Measurements from ENCODE around the gene OSBPL2.

OSBPL2 gene

DNA sequence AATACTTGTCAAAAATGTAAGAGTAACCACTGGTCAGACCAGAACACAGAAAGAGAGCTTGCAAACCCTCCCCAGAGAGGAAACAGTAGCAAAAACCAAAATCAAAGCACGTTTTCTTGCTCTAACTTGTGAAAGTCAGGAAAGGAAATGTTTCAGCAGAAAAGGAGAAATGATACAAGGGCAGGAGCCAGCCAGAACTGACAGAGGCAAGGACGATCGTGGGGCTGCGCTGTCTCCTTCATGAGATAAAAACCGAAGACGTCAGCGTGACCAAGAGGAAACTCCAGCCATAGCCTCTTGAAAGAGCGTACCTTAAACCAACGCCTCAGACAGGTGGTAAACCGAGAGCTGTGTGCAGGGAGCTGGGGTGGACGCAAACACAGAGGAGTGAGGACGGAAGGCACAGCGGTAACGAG is 101.3 kb downstream of the OSBPL2 start:
- H3K27ac Mint-ChIP-seq: no peak overlapping the region
- peaks cover 7% of the 10 kb centered on the region for H3K4me1 Mint-ChIP-seq
- DNase-seq (no peak), ATAC-seq (no peak)
- peaks cover 24% of the 10 kb centered on the region for H3K27me3 Mint-ChIP-seq
- no peaks in the 10 kb centered on the region for H3K9me3 Mint-ChIP-seq
- no peak overlapping the region for H3K4me3 Mint-ChIP-seq

DNA sequence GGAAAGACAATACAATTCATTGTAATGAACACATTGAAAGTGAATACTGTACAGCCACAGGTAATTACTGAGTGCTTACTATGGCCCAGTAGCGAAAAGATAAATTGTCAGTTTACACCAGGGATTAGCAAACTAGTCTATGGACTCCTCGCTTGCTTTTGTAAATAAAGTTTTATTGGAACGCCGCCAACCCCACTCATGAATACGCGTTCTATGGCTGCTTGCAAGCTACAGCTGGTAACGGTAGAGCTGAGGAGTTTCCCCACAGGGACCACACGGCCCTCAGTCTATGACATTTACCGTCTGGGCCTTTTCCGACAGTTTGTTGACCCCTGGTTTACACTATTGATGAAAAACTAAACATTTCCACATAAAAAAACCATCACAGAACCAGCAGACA is 104.6 kb downstream of the OSBPL2 start:
- Mint-ChIP-seq H3K27me3 (peaks cover 1% of the 10 kb centered on the region), H3K4me3 (no peak overlapping the region), H3K27ac (no peak overlapping the region), H3K9me3 (peaks cover 0 to 1% of the 10 kb centered on the region in 2 donors), H3K4me1 (no peaks in the 10 kb centered on the region)
- ATAC-seq: no peak
- no peak for DNase-seq

DNA sequence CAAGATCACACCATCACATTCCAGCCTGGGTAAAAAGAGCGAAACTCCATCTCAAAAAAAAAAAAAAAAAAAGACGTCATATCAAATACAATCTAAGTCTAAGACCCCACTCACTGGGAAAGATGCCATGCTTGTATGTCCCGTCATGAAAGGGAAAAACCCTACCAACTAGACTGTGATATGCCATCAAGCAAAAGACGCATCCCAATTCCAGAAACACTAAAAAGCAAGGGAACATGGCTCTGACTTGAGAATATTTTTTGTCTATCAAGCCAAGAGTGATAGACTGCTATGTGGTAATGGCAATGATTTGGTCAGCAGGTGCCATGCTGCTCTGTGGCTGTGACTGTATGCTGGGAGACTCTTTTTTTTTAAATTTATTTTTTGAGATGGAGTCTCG is 105.8 kb downstream of the OSBPL2 start:
- H3K27ac Mint-ChIP-seq: no peak overlapping the region
- H3K27me3 Mint-ChIP-seq: no peaks in the 10 kb centered on the region
- no peak for ATAC-seq
- H3K4me1 Mint-ChIP-seq: no peaks in the 10 kb centered on the region
- no peak for DNase-seq
- peaks cover 9 to 10% of the 10 kb centered on the region in 2 donors for H3K9me3 Mint-ChIP-seq
- H3K4me3 Mint-ChIP-seq: no peak overlapping the region

DNA sequence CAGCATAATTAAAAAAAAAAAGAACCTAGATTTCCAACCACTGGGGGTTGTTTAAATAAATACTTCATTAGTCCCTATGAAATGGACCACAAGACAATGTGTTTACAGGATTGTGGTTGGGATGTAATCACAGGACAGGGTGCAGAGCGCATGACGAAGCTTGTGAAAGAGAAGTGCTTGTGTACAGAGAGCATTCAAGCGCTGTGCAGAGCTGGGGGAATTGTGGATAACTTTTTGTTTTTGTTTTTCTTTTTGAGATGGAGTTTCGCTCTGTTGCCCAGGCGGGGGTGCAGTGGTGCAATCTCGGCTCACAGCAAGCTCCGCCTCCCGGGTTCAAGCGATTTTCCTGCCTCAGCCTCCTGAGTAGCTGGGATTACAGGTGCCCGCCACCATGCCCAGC is 106.5 kb downstream of the OSBPL2 start:
- H3K9me3 Mint-ChIP-seq: peaks cover 14 to 16% of the 10 kb centered on the region in 2 donors
- no peak overlapping the region for H3K27ac Mint-ChIP-seq
- H3K4me3 Mint-ChIP-seq: no peak overlapping the region
- ATAC-seq (no peak), DNase-seq (no peak)
- H3K27me3 Mint-ChIP-seq: no peaks in the 10 kb centered on the region
- no peaks in the 10 kb centered on the region for H3K4me1 Mint-ChIP-seq

Data from stimulated activated naive CD8-positive, alpha-beta T cell treated with anti-CD3 and anti-CD28 coated beads, Interleukin-15, amount 100 ng/mL, for 72 hours (primary cell).